Stomach (tissue), 9 donors: ENCODE measurements around the gene CDC40. TPM values are rescaled to one million over a fixed set of nuclear protein-coding genes. Genes with fewer than 3 reads are reported as not detected.

Experiments
- DNase-seq, 2 donors: peaks; one replicate each; pipeline versions ENCODE4 v3.0.0 to v3.0.0-alpha.2; 2013 to 2019
- H3K27ac ChIP-seq, 5 donors: fragments of 200-600 bp in 4 of 5; sonication (generic) in 4 of 5; one replicate each; pipeline ENCODE4 v1.5.1; 2013 to 2019; ENCODE audit warnings: mild to moderate bottlenecking in 1 of 5, moderate library complexity in 1 of 5
- H3K27me3 ChIP-seq, 3 donors: fragments of 200-600 bp; sonication (generic); one replicate each; pipeline ENCODE4 v1.5.1; 2017 to 2019; ENCODE audit warnings: mixed run types in 1 of 3
- H3K36me3 ChIP-seq, 4 donors: fragments of 200-600 bp; sonication (generic); 1 replicate in 3 of 4; 2 replicates in 1 of 4; pipeline ENCODE4 v1.5.1; 2016 to 2019
- H3K4me1 ChIP-seq, 4 donors: fragments of 200-600 bp; sonication (generic); one replicate each; pipeline ENCODE4 v1.5.1; 2016 to 2019
- H3K4me3 ChIP-seq, 4 donors: fragments of 200-600 bp; sonication (generic) in 3 of 4; one replicate each; pipeline ENCODE4 v1.5.1; 2016 to 2019; ENCODE audit warnings: mild to moderate bottlenecking in 1 of 4
- H3K9me3 ChIP-seq, 4 donors: fragments of 200-600 bp; sonication (generic); one replicate each; pipeline ENCODE4 v1.5.1; 2016 to 2019
- CTCF ChIP-seq, 7 experiments: fragments of 450-650 bp in 4 of 7; fragments of 200-600 bp in 3 of 7; sonication (generic) in 3 of 7; IDR thresholded peaks; one replicate each; pipeline ENCODE4 v1.5.1; 2016 to 2019; ENCODE audit warnings: antibody characterized with exemption in 7 of 7, control low read depth in 2 of 7, mild to moderate bottlenecking in 1 of 7
- EP300 ChIP-seq: sonication (generic); formaldehyde crosslinking; IDR thresholded peaks from one replicate; pipeline ENCODE4 v1.6.1; 2017; ENCODE audit warnings: antibody characterized with exemption
- POLR2A ChIP-seq, 4 donors: fragments of 450-650 bp; IDR thresholded peaks; one replicate each; pipeline ENCODE4 v1.6.1; 2016; ENCODE audit warnings: antibody characterized with exemption in 4 of 4, control low read depth in 2 of 4, mild to moderate bottlenecking in 1 of 4, moderate library complexity in 1 of 4
- POLR2AphosphoS5 ChIP-seq, 3 donors: sonication (generic); formaldehyde crosslinking; IDR thresholded peaks; one replicate each; pipeline ENCODE4 v1.6.1; 2016; ENCODE audit warnings: antibody characterized with exemption in 3 of 3
- WGBS, 5 donors: extraction: QIAGEN DNeasy Blood & Tissue Kit in 3 of 5; methylation state at CpG; one replicate each; pipeline versions ENCODE4 v1.1.5 to v1.1.7; 2013 to 2018; 5-methylcytosine and 5-hydroxymethylcytosine counted together
- intact Hi-C: fragments of 100-400 bp; cut with DNase I; formaldehyde crosslinking; loops from one replicate; pipeline ENCODE4 v1.15.1; 2023; ENCODE audit warnings: low total_unique reads
- polyA plus RNA-seq, 3 donors: library from polyadenylated mRNA; stranded (reverse); fragments of 200-250 nt; gene quantifications; one replicate each; pipeline ENCODE4 v1.2.3, GENCODE V29; 2013
- total RNA-seq, 5 donors: library from RNA; depleted of rRNA; stranded (reverse); fragments of >200 nt; gene quantifications; one replicate each; pipeline versions ENCODE4 v1.1.0 to v1.2.3, GENCODE V29; 2014 to 2016
- donor health status: healthy with polysubstance abuse.
- donor health status: Bipolar disorder and iron deficiency.
- donor health status: healthy.

The CDC40 gene
- total and polyA plus RNA-seq, 8 donors: 5.2 to 27.7 (median 10.1) TPM

GRCh38 chr6:110191477-110191876, 11.2 kb downstream of the CDC40 start:
- Histone ChIP-seq H3K27ac (no peak overlapping the region), H3K4me1 (peaks cover 0 to 40% (median 12%) of the 10 kb centered on the region in 4 donors), H3K9me3 (no peaks in the 10 kb centered on the region), H3K4me3 (no peak overlapping the region), H3K27me3 (no peaks in the 10 kb centered on the region), H3K36me3 (peaks cover 8 to 18% (median 15%) of the 10 kb centered on the region in 4 donors)
- intact Hi-C loops: no loop called here
- no peak for TF ChIP-seq POLR2A (IDR thresholded peaks at IDR 0.05)
- TF ChIP-seq POLR2AphosphoS5 (IDR thresholded peaks at IDR 0.05): no peak
- TF ChIP-seq CTCF (IDR thresholded peaks at IDR 0.05): no peak
- no peak for TF ChIP-seq EP300
- DNase-seq: no peak
- WGBS, 5 donors: 89 to 96% (median 92%) methylated on average over 2 of the region's 2 CpGs

- intact Hi-C loops: no loop called here
- Histone ChIP-seq H3K36me3 (peaks cover 8 to 19% (median 17%) of the 10 kb centered on the region in 4 donors), H3K27me3 (no peaks in the 10 kb centered on the region), H3K9me3 (no peaks in the 10 kb centered on the region), H3K4me1 (peaks cover 0 to 14% (median 6%) of the 10 kb centered on the region in 4 donors), H3K4me3 (no peak overlapping the region), H3K27ac (no peak overlapping the region)
- DNase-seq: no peak
- WGBS, 5 donors: 88 to 93% (median 92%) methylated on average over 4 of the region's 4 CpGs
- TF ChIP-seq POLR2A (IDR thresholded peaks at IDR 0.05) (no peak), EP300 (no peak), POLR2AphosphoS5 (IDR thresholded peaks at IDR 0.05) (no peak), CTCF (IDR thresholded peaks at IDR 0.05) (no peak)
Measured at GRCh38 chr6:110195639-110196038, 15.4 kb downstream of the CDC40 start.

GRCh38 chr6:110196874-110197273, 16.6 kb downstream of the CDC40 start:
- TF ChIP-seq POLR2A (IDR thresholded peaks at IDR 0.05): no peak
- TF ChIP-seq POLR2AphosphoS5 (IDR thresholded peaks at IDR 0.05): no peak
- no peak for TF ChIP-seq EP300
- no peak for TF ChIP-seq CTCF (IDR thresholded peaks at IDR 0.05)
- Histone ChIP-seq H3K27ac (no peak overlapping the region), H3K27me3 (no peaks in the 10 kb centered on the region), H3K4me1 (peaks cover 0 to 22% (median 7%) of the 10 kb centered on the region in 4 donors), H3K4me3 (no peak overlapping the region), H3K36me3 (peaks cover 8 to 19% (median 17%) of the 10 kb centered on the region in 4 donors), H3K9me3 (no peaks in the 10 kb centered on the region)
- 83 to 93% (median 88%) methylated on average over 1 of the region's 1 CpG for WGBS, 5 donors
- intact Hi-C loops: no loop called here
- no peak for DNase-seq

GRCh38 chr6:110198561-110198960, 18.3 kb downstream of the CDC40 start:
- no peak for DNase-seq
- TF ChIP-seq POLR2AphosphoS5 (IDR thresholded peaks at IDR 0.05): no peak
- no peak for TF ChIP-seq CTCF (IDR thresholded peaks at IDR 0.05)
- no peak for TF ChIP-seq EP300
- no peak for TF ChIP-seq POLR2A (IDR thresholded peaks at IDR 0.05)
- Histone ChIP-seq H3K4me3 (no peak overlapping the region), H3K27me3 (no peaks in the 10 kb centered on the region), H3K4me1 (peaks cover 0 to 22% (median 7%) of the 10 kb centered on the region in 4 donors), H3K27ac (no peak overlapping the region), H3K36me3 (peaks cover 8 to 14% (median 10%) of the 10 kb centered on the region in 4 donors), H3K9me3 (no peaks in the 10 kb centered on the region)
- intact Hi-C loops: no loop called here
- WGBS, 5 donors: 97 to 98% (median 98%) methylated on average over 3 of the region's 3 CpGs
